ENCODE results near the gene DLGAP1.

DLGAP1 gene

GRCh38 chr18:4286256-4286655 lies 168.9 kb downstream of the DLGAP1 start:
- DNase-seq (ENCODE audit: low spot score) = no peak

DNA sequence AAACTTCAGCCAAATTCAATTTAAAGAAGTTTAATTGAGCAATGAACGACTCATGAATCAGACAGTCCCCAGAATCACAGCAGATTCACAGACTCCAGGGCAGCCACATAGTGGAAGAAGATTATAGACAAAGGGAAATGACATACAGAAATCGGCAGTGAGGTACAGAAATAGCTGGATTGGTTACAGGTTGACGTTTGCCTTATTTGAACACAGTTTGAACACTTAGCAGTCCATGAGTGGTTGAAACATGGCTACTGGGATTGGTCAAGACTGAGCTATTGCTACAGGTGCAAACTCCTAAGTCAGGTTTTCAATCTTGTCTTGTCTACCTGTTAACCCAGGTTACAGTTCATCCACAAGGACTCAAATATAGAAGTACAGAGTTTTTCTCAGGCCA lies 169.6 kb downstream of the DLGAP1 start:
- no peak for DNase-seq (ENCODE audit: low spot score)

DNA sequence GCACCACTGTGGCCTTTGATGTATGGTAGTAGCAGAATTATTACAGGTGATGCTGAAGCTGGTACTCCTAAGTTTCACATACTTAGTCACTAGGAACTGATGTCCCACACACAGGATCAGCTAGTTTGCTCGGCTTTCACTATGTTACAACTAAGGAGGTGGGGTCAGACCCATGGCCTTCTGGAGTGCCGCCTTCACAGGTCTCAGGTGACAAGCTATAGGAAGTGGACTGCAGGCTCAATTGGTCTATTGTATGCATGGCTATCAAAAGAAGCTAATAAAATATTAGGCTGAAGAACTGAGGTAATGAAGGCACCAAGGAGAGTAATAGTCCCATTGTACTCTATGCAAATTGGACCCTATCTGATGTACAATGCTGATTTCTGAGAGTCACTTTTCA lies 170.6 kb downstream of the DLGAP1 start:
- no peak for DNase-seq (ENCODE audit: low spot score)

GRCh38 chr18:4283746-4284291 lies 171.3 kb downstream of the DLGAP1 start:
- DNase-seq (ENCODE audit: low spot score) = no peak

DNA sequence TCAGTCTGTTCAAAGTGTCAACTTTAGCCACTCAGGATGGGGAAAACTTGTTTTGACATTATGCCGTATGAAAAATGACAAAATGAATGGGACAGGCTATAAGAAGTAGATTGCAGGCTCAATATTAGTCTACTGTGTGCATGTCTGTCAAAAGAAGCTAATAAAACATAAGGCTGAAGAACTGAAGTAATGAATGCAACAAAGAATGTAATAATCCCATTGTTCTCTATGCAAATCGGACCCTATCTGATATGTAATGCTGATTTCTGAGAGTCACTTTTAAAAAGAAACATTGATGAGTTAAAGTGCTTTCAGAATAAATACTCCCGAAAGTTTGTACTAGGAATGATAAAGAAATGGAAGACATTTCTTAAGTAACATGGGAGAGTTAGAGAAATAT lies 172.2 kb downstream of the DLGAP1 start:
- no peak for DNase-seq (ENCODE audit: low spot score)

GRCh38 chr18:4276953-4277585 lies 178.0 kb downstream of the DLGAP1 start:
- no peak for DNase-seq (ENCODE audit: low spot score)

DNA sequence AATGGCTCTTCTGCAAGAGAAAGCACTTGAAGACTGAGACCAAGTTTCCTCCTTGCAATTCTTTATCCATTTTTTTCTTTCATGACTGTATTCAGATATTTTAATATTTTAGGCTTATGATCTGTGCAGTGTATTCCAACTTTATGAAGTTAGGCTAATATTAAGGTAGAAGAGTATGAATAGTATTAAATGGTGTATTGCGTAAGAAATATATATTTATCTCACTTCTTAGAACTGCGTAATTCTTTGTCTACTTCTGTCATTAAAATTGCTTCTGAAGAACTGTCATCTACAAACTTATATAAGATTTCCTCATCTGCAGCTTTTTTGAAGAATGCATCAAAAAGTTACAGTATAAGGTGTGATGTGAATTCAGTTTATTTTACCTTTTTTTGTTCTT lies 183.2 kb downstream of the DLGAP1 start:
- DNase-seq (ENCODE audit: low spot score) = no peak

GRCh38 chr18:4270988-4271387 lies 184.1 kb downstream of the DLGAP1 start:
- DNase-seq (ENCODE audit: low spot score) = no peak

DNA sequence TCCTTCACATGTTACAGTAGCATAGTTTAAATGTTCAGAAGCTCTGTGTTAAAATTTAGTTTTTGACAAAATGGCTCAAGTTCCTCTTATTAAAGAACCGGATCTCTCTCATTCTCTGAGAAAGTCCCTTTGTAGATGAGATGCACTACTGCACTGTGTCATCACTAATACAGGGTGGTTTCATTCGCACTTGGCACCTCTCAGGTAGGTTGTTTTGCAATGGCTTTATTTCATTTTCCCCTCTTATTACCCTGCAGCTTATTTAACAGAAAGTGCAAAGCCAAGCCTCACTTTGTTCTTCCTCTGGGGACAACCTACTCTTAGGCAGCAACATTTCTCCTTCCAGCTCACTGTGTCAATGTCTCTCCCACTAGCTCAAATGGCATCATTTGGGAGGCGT lies 185.1 kb downstream of the DLGAP1 start:
- no peak for DNase-seq (ENCODE audit: low spot score)

DNA sequence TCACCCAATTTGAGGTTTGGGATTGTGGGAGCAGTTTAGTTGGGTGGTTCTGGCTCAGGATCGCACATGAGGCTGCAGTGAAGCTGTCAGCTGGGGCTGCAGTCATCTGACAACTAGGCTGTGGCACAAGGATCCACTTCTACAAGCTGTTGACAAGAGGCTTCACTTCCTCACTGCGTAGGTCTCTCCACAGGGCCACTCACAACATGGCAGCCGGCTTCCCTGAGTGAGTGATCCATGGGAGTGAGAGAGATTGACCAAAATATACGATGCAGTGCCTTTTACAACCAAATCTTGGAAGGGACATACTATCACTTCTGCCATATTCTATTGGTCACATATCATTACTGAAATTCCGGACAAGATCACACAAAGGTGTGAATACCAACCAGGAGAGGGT lies 187.5 kb downstream of the DLGAP1 start:
- no peak for DNase-seq (ENCODE audit: low spot score)

GRCh38 chr18:4264347-4264791 lies 190.7 kb downstream of the DLGAP1 start:
- no peak for DNase-seq (ENCODE audit: low spot score)

- peak; percentile 2 for DNase-seq (ENCODE audit: low spot score)
These were observed 195.0 kb downstream of the DLGAP1 start for GRCh38 chr18:4260107-4260506.

DNA sequence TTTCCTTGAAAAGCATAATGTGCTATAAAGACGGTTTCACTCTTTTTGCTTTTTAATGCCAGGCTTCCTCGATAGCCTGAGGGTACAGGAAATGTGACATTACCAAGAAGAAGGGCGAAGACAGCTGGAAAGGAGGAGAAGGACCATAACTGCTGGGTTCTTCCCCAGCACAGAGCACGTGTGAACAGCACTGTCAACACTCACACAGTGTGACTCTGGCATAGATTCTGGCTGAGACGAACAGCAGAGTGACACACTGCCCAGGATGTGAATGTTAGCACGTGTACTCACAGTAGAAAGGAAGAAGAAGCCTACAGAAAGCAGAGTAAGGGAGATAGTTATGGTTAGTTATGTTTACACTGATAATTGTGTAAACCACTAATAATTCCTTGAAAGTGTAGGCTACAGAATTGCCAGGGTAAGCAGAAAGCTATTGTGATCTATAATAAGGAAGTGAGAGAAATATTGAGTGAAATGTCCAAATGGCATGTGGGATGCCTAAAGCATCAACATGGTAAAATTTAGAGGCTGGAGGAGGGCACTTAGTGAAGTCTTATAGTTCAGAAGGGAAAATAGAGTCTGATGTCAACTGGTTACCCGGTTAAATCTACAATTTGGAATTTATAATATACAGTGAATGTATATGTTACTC lies 198.2 kb downstream of the DLGAP1 start:
- DNase-seq (ENCODE audit: low spot score) = no peak

- DNase-seq (ENCODE audit: low spot score) = no peak
These were observed 200.3 kb downstream of the DLGAP1 start for GRCh38 chr18:4254840-4255239.

DNA sequence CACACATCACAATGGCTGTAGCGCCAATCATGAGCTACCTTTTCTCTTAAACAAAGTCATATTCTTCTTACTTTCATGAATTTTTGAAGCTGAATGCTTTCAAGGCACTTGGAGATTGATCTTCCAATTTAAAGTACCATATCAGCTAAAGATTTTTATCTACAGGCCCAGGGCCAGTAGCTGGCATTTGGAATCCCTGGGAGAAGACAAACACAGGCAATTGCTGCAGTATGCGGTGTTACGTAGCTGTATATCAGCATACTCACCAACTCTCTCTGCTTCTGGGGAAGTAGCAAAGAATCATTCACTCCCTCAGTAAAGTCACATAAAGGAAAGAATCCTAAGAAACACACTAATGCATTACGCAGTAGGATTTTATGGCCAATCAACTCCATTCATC lies 202.3 kb downstream of the DLGAP1 start:
- DNase-seq (ENCODE audit: low spot score) = no peak

DNA sequence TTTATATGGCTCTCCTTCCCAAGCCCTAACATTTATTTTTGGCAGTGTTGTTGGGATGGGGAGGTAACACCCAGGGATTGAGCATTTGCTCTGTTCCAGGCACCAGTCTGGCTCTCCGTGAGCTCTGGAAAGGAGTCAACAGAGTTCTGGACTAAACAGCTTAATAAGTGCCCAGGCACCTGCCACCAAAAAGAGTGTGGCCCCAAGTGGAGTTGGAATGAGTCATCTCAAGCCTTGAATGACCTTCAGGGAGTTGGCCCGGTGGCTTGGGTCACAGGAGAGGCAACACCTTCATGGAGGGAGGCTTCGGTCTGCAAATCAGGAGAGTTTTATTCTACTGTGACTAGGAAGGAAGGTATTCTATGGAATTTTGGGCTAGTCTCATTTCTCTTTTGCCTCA lies 203.2 kb downstream of the DLGAP1 start:
- DNase-seq (ENCODE audit: low spot score) = no peak

DNA sequence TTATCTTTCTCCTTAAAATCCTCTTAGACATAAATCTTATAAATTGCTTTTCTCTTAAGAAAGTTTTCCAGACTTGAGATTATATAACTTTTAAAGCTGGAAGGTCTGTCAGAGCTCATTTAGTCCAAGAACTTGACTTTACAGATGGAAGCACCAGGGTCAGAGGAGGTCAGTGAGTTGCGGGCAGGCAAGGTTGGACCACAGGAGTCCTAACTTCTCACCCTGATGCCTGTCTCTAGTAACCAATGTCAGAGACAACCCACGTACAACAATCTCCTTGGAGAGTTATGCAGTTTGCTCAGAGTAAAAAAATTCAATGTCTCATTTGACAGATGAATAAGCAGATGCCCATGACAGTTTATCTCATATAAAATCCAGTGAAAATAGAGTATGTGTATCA lies 203.9 kb downstream of the DLGAP1 start:
- DNase-seq (ENCODE audit: low spot score) = no peak

- no peak for DNase-seq (ENCODE audit: low spot score)
These were observed 205.0 kb downstream of the DLGAP1 start for GRCh38 chr18:4250141-4250540.

GRCh38 chr18:4248686-4249085 lies 206.4 kb downstream of the DLGAP1 start:
- no peak for DNase-seq (ENCODE audit: low spot score)

DNA sequence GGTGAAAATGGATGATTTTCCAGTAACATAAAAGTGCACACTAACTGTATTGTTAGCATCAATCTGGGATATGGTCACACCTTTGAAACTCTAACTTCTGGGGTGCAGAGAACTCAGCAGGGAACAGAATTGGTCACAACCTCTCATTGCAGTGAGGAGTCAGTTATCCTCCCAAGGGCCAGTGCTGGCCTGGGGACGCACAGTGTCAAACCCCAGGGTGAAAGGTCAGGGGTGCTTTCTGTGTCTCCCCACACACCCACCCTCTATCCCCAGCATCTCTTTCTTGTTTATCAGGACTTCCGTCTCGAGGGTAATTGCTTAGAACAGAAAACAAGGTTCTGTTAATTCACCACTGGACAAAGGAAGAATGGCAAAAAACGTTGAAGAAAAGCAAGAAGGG lies 208.7 kb downstream of the DLGAP1 start:
- no peak for DNase-seq (ENCODE audit: low spot score)

DNA sequence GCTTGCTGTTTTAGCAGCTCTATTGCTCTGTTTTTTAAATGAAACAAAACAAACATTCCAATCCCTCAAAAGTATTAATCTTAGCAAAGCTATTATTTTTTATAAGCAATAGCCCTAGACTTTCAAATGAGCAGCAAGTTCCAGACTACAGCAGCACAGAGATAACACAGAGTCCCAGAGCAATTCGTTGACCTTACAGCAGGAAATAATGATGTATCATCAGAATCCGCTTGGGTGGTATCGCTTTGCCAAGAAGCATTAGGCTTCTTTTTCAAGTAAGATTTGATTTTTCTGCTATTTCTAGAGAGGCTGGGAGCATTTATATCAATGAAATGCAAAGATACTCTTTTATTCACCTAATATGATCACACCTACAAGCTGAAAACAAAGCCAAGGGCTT lies 209.7 kb downstream of the DLGAP1 start:
- no peak for DNase-seq (ENCODE audit: low spot score)

DNA sequence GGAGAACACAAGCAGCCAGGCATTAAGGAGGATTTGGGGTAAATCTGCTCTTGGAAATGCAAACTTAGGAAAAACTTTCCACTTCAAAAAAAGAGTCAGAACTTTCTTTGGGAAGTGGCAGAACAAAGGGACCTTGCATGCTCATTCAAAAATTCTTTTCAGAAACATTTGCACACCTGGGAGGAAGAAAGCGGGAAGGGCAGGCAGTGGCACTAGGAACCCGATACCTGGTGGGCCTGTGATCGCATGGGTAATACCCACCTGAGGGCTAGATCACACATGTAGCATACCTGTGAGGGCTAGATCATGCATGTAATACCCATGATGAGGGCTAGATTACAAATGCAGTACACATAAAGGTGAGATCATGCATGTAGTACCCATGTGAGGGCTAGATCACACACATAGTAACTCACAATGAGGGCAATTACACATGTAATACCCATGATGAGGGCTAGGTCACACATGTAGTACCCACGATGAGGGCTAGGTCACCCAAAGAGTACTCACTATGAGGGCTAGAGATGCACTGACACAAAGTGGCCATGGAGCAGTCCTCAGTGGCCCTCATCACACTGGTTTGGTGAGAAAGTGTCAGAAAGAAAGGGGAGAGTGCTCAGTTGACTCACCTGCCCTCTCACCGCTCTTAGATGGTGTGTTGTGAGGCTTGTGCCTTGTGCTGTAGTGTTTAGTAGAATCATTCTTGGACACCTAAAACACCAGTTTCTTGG lies 212.5 kb downstream of the DLGAP1 start:
- DNase-seq (ENCODE audit: low spot score) = no peak

DNA sequence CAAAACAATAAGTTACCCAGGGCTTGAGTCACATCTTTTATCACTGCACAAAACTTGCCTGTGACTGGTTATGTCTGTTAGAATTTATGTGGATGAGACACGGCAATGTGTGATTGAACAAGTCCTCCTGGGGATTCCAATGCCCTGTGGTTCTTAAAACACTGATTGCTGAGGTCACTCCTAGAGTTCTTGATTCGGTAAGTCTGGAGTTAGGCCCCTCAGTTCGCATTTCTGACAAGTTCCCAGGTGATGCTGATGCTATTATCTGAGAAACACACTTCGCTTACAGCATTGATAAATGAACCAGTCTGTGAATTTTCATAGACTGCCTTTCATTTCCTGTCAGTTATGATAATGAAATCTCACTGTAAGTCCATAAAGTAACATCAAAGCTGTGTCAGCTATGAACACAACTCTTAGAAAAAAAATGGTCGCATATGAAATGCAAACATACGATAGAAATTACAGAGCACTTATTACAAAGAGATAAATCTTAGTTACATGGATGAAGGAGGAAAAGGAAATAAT lies 214.0 kb downstream of the DLGAP1 start:
- no peak for DNase-seq (ENCODE audit: low spot score)
